A549 (cell line): Measurements from ENCODE around the gene MSL1. TPM values are rescaled to one million over a fixed set of nuclear protein-coding genes. Genes with fewer than 3 reads are reported as not detected.

Experiments
- ATAC-seq, 2 experiments: fragments of 200-7000 bp in 1 of 2; fragments of >200 bp in 1 of 2; cut with Nextera tagmentation in 1 of 2; cut with Tn5 transposase in 1 of 2; 3 replicates each; pipeline versions ENCODE4 v1.8.0 to v1.9.1; 2018 to 2020; ENCODE audit warnings: mild to moderate bottlenecking in 1 of 2, moderate library complexity in 1 of 2
- CTCF ChIA-PET: fragments of 300-600 bp; sonication (Branson Sonifier 250); formaldehyde crosslinking; extraction: SDS; loops from one replicate; lab custom pipeline; 2021; ENCODE audit warnings: antibody characterized with exemption, inconsistent platforms; lab: Yijun Ruan, JAX
- POLR2A ChIA-PET: fragments of 350-600 bp; formaldehyde crosslinking; extraction: SDS; loops from one replicate; lab custom pipeline; 2021; ENCODE audit warnings: antibody characterized with exemption, inconsistent platforms; lab: Yijun Ruan, JAX
- DNase-seq, 2 experiments: peaks; one replicate each; pipeline versions ENCODE4 v3.0.0 to v3.0.0-alpha.2; 2011 to 2016; ENCODE audit warnings: low read depth in 1 of 2, low spot score in 1 of 2
- FAIRE-seq: peaks from 2 replicates; lab custom pipeline; 2011; peaks lifted over from hg19 to GRCh38; lab: Jason Lieb, UNC
- H3K27ac ChIP-seq, 2 experiments: fragments of >200 bp; sonication (Bioruptor Twin); formaldehyde crosslinking; 3 replicates each; pipeline ENCODE4 v1.5.1; 2016 to 2017
- H3K4me1 ChIP-seq: fragments of >200 bp; sonication (Bioruptor Twin); formaldehyde crosslinking; 3 replicates; pipeline ENCODE4 v1.6.1; 2016
- H3K4me2 ChIP-seq: fragments of >200 bp; sonication (Bioruptor Twin); formaldehyde crosslinking; 3 replicates; pipeline ENCODE4 v1.6.1; 2016
- H3K4me3 ChIP-seq: fragments of >200 bp; sonication (Bioruptor Twin); formaldehyde crosslinking; 3 replicates; pipeline ENCODE4 v1.5.1; 2016
- H3K9me3 ChIP-seq: fragments of >200 bp; sonication (Bioruptor Twin); formaldehyde crosslinking; 3 replicates; pipeline ENCODE4 v1.6.1; 2016
- BHLHE40 ChIP-seq: IDR thresholded peaks from 2 replicates; pipeline ENCODE4 v1.6.1; 2012; ENCODE audit warnings: low read depth, low read length, inconsistent platforms
- CBX2 ChIP-seq: fragments of 200-600 bp; sonication (generic); IDR thresholded peaks from 2 replicates; pipeline ENCODE4 v1.6.1; 2016; ENCODE audit warnings: low read depth, mild to moderate bottlenecking, borderline replicate concordance
- CBX8 ChIP-seq: fragments of 200-600 bp; sonication (generic); IDR thresholded peaks from 2 replicates; pipeline ENCODE4 v1.6.1; 2016
- CHD2 ChIP-seq: fragments of 150-350 bp; IDR thresholded peaks from 2 replicates; pipeline ENCODE4 v1.6.1; 2014; ENCODE audit warnings: low read length; ENCODE audit not compliant: partially characterized antibody
- CHD4 ChIP-seq: fragments of 200-600 bp; sonication (generic); IDR thresholded peaks from 2 replicates; pipeline ENCODE4 v1.6.1; 2016; ENCODE audit warnings: antibody characterized with exemption, mild to moderate bottlenecking, borderline replicate concordance
- EHMT2 ChIP-seq: fragments of 200-600 bp; sonication (generic); IDR thresholded peaks from 2 replicates; pipeline ENCODE4 v1.6.1; 2016; ENCODE audit warnings: antibody characterized with exemption, low read depth, mild to moderate bottlenecking, moderate library complexity
- ESRRA ChIP-seq: fragments of 150-350 bp; IDR thresholded peaks from 2 replicates; pipeline ENCODE4 v1.6.1; 2014; ENCODE audit warnings: mild to moderate bottlenecking, low read length, borderline replicate concordance
- FOSB ChIP-seq: fragments of 250-450 bp; sonication (Bioruptor Pico); IDR thresholded peaks from 2 replicates; pipeline ENCODE4 v1.5.0; 2020; ENCODE audit warnings: mild to moderate bottlenecking, moderate library complexity
- HES2 ChIP-seq: fragments of >200 bp; sonication (Bioruptor Twin); formaldehyde crosslinking; IDR thresholded peaks from 2 replicates; pipeline ENCODE4 v1.6.1; 2016
- HEYL ChIP-seq: fragments of 250-450 bp; sonication (Bioruptor Pico); IDR thresholded peaks from 2 replicates; pipeline ENCODE4 v1.8.0; 2021; ENCODE audit warnings: mild to moderate bottlenecking, moderate library complexity
- HOXB5 ChIP-seq: fragments of 250-450 bp; sonication (Bioruptor Pico); IDR thresholded peaks from 2 replicates; pipeline ENCODE4 v1.5.0; 2020; ENCODE audit warnings: mild to moderate bottlenecking, moderate library complexity
- MAX ChIP-seq: IDR thresholded peaks from 2 replicates; pipeline ENCODE4 v1.6.1; 2012
- MAZ ChIP-seq: fragments of 150-350 bp; IDR thresholded peaks from 2 replicates; pipeline ENCODE4 v1.6.1; 2014; ENCODE audit warnings: antibody characterized with exemption, low read depth, low read length, borderline replicate concordance
- MYC ChIP-seq: IDR thresholded peaks from 2 replicates; pipeline ENCODE4 v1.6.1; 2012; ENCODE audit warnings: mild to moderate bottlenecking, inconsistent platforms, low read length, improper control_type of control experiment, borderline replicate concordance
- NPAS2 ChIP-seq: fragments of 250-450 bp; sonication (Bioruptor Pico); IDR thresholded peaks from 2 replicates; pipeline ENCODE4 v1.8.0; 2022; ENCODE audit warnings: mild to moderate bottlenecking, moderate library complexity, borderline replicate concordance
- NR3C1 ChIP-seq: fragments of >200 bp; sonication (Bioruptor Twin); formaldehyde crosslinking; IDR thresholded peaks from 3 replicates; pipeline ENCODE4 v1.6.1; 2017
- PBX3 ChIP-seq: IDR thresholded peaks from 2 replicates; pipeline ENCODE4 v1.6.1; 2012
- POLR2A ChIP-seq: IDR thresholded peaks from 2 replicates; pipeline ENCODE4 v1.6.1; 2012; ENCODE audit warnings: mild to moderate bottlenecking, low read length
- RAD21 ChIP-seq, 2 experiments: fragments of >200 bp in 1 of 2; sonication (Bioruptor Twin) in 1 of 2; formaldehyde crosslinking in 1 of 2; IDR thresholded peaks in 1 of 2; conservative IDR thresholded peaks in 1 of 2; 2 replicates in 1 of 2; 3 replicates in 1 of 2; pipeline ENCODE4 v1.6.1; 2012 to 2018; ENCODE audit warnings: inconsistent platforms in 1 of 2
- SMC3 ChIP-seq: fragments of >200 bp; sonication (Bioruptor Twin); formaldehyde crosslinking; IDR thresholded peaks from 3 replicates; pipeline ENCODE4 v1.6.1; 2018; ENCODE audit warnings: inconsistent platforms
- SREBF2 ChIP-seq: fragments of 450-650 bp; IDR thresholded peaks from 2 replicates; pipeline ENCODE4 v1.6.1; 2014; ENCODE audit warnings: mild to moderate bottlenecking, moderate library complexity
- TP53 ChIP-seq: fragments of 250-450 bp; sonication (Bioruptor Pico); IDR thresholded peaks from 2 replicates; pipeline ENCODE4 v1.5.0; 2021; ENCODE audit warnings: mild to moderate bottlenecking, moderate library complexity
- WGBS: methylation state at CpG from one replicate; pipeline ENCODE4 v1.1.6; 2017; ENCODE audit errors: missing lambda C conversion rate; 5-methylcytosine and 5-hydroxymethylcytosine counted together
- polyA plus RNA-seq, 4 experiments: library from polyadenylated mRNA; depleted of rRNA in 3 of 4; stranded (reverse); fragments of >200 nt; fragmentation: RNase III in 1 of 4; extraction: RNeasy Plus Mini Kit Qiagen cat#74134 plus additional on column Dnase treatment in 1 of 4; gene quantifications; 2 replicates in 3 of 4; 3 replicates in 1 of 4; pipeline ENCODE4 v1.2.3, GENCODE V29; 2011 to 2017

The MSL1 gene
- polyA plus RNA-seq, 2 of the 4 experiments (the other 2 are of a cell fraction), result 64.8 to 95.1 TPM

- TF ChIP-seq HES2 (no peak), MYC (0 out of 2 replicates have a peak, but pooled peaks have one; percentile 60)
These were observed 49.6 kb upstream of the MSL1 start (continued) for GRCh38 chr17:40072040-40072734.

- no peaks in the 10 kb centered on the region for H3K9me3 ChIP-seq
- TF ChIP-seq NR3C1, result no peak
- TF ChIP-seq POLR2A, result no peak
- no peak for TF ChIP-seq HEYL
- no peak for TF ChIP-seq MAZ
- TF ChIP-seq BHLHE40, result no peak
- TF ChIP-seq EHMT2, result no peak
- TF ChIP-seq CBX2, result no peak
- TF ChIP-seq CHD4, result no peak
- no peak for TF ChIP-seq FOSB
- TF ChIP-seq ESRRA, result no peak
- no peak for TF ChIP-seq TP53
- FAIRE-seq (no peak), ATAC-seq (peak in 1 of 2 experiments; percentile 5; a peak in 3 of 6 replicates), DNase-seq (no peak)
- CTCF ChIA-PET, result interaction anchor here (1.4 to 34.4 kb wide), 8 partner anchors 5 to 95 kb away, joined by 4 to 919 read pairs (median 129); partner anchors contain the start of genes CSF3, MED24, NR1D1 and THRA
- peak overlapping the region; percentile 93 for H3K4me2 ChIP-seq
- 74% methylated on average over 7 of the region's 8 CpGs for WGBS
- peak overlapping the region; percentile 95 for H3K27ac ChIP-seq
- POLR2A ChIA-PET, result interaction anchor here (1.2 to 2.2 kb wide), 2 partner anchors 19 to 26 kb away, joined by 4 to 8 read pairs; partner anchors contain the start of gene MED24
- H3K4me3 ChIP-seq, result peak overlapping the region; percentile 5; the same call in 2 of the 3 replicates
- peaks cover 84% of the 10 kb centered on the region for H3K4me1 ChIP-seq
These were observed 48.9 kb upstream of the MSL1 start for GRCh38 chr17:40072735-40073346.

- Histone ChIP-seq H3K4me3 (no peak overlapping the region), H3K4me2 (peak overlapping the region; percentile 93), H3K9me3 (no peaks in the 10 kb centered on the region), H3K27ac (peak overlapping the region; percentile 95), H3K4me1 (peaks cover 76% of the 10 kb centered on the region)
- ChIA-PET POLR2A (no interaction called here), CTCF (interaction anchor here (0.8 to 34.4 kb wide), 12 partner anchors 4 to 116 kb away, joined by 3 to 919 read pairs (median 74); partner anchors contain the start of genes CSF3, MED24, NR1D1 and PSMD3)
- DNase-seq (no peak), ATAC-seq (no peak), FAIRE-seq (no peak)
- no peak for TF ChIP-seq CHD2
- TF ChIP-seq HOXB5 (CRISPR knock-in tag), result no peak
- TF ChIP-seq CBX8, result no peak
- TF ChIP-seq PBX3, result no peak
- no peak for TF ChIP-seq ESRRA
- TF ChIP-seq MYC, result no peak
- TF ChIP-seq FOSB, result no peak
- no peak for TF ChIP-seq SREBF2
- TF ChIP-seq RAD21 (conservative IDR thresholded peaks at IDR 0.05 in 1 of 2, IDR thresholded peaks at IDR 0.05 in 1 of 2), result no peak
- no peak for TF ChIP-seq NPAS2 (CRISPR knock-in tag)
- no peak for TF ChIP-seq SMC3
- TF ChIP-seq MAX, result no peak
- TF ChIP-seq BHLHE40, result no peak
- WGBS, result 89% methylated on average over 7 of the region's 7 CpGs
These were observed 48.2 kb upstream of the MSL1 start for GRCh38 chr17:40073454-40074174.
